C4-2B (cell line): Measurements from ENCODE around the gene DSCAML1.

ENCODE experiments used
- H3K27ac ChIP-seq: fragments of 450-650 bp; 2 replicates; pipeline ENCODE4 v1.5.1; 2017
- ZFX ChIP-seq: fragments of 450-650 bp; IDR thresholded peaks from 2 replicates; pipeline ENCODE4 v1.6.1; 2017
- TF ChIP-seq, protein P1 (sequence below): fragments of 450-650 bp; conservative IDR thresholded peaks from 2 replicates; pipeline ENCODE4 v1.5.1; 2017; ENCODE audit warnings: mild to moderate bottlenecking

The DSCAML1 gene

DNA sequence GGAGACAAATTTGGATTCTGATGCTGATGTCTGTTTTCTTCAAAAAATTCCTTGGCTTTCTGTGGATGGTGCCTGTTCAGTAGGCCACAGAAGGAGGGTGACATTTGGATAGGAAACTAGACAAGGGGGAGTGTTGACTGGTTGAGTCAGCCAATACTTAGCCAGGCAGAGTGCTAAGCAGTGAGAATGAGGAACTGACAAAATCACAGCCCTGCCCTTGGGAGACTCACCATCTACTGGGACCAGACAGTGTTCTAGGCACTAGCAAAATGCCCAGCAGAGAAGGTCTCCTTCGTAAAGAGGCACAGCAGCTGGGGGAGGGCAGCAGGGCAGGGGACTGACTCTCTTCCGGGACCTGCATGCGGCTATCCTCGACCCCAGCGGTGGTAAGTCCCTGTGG, 190.2 kb downstream of the DSCAML1 start:
- no peak overlapping the region for H3K27ac ChIP-seq
- TF ChIP-seq ZFX: no peak
- TF ChIP-seq, protein P1, sequence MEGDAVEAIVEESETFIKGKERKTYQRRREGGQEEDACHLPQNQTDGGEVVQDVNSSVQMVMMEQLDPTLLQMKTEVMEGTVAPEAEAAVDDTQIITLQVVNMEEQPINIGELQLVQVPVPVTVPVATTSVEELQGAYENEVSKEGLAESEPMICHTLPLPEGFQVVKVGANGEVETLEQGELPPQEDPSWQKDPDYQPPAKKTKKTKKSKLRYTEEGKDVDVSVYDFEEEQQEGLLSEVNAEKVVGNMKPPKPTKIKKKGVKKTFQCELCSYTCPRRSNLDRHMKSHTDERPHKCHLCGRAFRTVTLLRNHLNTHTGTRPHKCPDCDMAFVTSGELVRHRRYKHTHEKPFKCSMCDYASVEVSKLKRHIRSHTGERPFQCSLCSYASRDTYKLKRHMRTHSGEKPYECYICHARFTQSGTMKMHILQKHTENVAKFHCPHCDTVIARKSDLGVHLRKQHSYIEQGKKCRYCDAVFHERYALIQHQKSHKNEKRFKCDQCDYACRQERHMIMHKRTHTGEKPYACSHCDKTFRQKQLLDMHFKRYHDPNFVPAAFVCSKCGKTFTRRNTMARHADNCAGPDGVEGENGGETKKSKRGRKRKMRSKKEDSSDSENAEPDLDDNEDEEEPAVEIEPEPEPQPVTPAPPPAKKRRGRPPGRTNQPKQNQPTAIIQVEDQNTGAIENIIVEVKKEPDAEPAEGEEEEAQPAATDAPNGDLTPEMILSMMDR: no peak

DNA sequence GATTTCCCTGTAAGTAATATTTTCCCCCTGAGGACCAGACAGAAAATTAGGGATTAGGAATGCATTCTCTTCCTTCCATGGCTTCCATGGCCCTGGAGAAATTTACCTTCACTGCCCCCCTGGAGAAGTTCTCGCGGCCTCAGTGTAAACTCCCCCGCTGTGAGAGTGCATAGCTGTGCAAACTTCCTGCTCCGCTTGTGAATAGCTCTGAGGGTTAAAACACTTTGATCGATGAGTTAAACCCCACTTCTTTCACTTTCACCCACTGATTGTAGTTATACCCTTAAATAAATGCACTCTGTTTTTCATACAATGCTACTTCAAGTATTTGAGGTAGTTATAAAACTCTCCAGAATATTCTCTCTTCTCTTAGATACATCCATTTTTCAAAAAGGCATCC, 190.8 kb downstream of the DSCAML1 start:
- no peak overlapping the region for H3K27ac ChIP-seq
- TF ChIP-seq ZFX: no peak
- TF ChIP-seq, protein P1: no peak

DNA sequence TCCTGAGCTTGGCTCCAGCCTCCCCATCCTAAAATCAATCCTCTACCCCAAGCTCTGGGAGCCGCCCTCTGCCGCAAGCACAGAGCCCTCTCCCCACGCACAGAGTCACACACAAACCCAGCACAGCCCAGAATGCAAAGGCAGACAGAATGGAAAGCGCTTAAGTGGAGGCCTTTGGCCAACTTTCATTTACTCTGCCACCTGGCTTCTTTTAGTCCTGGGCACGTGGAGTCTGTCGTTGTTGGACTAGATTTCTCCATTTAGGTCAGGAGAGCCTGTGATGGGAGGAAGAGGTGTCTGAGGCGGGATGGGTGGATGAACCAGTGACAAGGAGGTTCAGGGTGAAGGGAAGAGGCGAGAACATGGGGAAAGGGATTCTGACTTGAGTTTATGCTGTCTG, 191.7 kb downstream of the DSCAML1 start:
- H3K27ac ChIP-seq: no peak overlapping the region
- TF ChIP-seq ZFX: no peak
- TF ChIP-seq, protein P1: no peak

DNA sequence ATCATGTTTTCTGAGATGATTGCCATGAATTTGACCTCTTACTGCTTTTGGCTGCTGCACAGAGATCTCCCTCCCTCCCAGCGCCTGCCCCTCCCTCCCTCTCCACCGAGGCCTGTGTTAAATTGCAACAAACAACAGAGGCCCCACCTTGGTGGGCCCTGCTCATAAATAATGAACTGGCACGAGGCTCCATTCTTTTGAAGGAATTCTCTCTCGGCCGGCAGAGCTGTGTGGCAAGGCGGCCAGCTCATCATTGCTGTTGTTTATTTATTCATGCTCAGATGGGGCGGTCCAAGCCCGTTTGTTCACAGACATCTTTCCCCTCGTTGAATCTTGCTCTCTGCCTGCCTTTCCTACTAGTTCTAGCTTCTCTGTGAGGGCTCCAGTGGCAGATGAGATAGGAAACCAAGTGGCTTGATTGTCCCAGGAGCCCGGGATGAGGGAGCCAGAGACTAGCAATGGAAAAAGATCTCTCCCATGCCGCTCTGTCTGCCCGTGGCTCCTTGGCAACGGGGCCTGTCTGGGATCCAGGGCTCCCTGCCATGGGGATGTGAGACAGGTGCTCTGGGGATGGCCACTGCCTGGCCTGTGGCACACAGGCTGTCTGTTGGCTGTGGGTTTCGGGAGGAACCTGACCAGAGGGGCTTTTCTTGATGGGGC, 192.6 kb downstream of the DSCAML1 start:
- no peak for TF ChIP-seq ZFX
- TF ChIP-seq, protein P1: no peak
- H3K27ac ChIP-seq: no peak overlapping the region

DNA sequence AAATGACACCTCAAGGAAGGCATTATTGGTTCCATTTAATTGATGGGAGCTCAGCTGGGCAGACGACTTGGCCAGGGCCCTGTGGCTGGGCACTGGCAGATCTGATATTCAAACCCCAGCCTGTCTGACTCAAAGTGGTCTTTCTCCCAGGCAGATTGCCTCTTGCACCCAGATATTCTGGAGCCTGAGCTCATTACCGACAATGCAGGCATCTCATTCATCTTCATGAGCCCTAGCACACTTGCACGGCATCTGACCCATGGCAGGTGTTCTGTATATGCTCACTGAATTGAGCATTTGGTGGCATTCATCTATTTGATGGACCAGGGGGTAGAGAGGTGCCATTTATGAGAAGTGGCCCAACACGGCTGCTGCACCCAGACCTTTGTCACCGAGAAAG, 193.1 kb downstream of the DSCAML1 start:
- no peak overlapping the region for H3K27ac ChIP-seq
- TF ChIP-seq, protein P1: no peak
- TF ChIP-seq ZFX: no peak

DNA sequence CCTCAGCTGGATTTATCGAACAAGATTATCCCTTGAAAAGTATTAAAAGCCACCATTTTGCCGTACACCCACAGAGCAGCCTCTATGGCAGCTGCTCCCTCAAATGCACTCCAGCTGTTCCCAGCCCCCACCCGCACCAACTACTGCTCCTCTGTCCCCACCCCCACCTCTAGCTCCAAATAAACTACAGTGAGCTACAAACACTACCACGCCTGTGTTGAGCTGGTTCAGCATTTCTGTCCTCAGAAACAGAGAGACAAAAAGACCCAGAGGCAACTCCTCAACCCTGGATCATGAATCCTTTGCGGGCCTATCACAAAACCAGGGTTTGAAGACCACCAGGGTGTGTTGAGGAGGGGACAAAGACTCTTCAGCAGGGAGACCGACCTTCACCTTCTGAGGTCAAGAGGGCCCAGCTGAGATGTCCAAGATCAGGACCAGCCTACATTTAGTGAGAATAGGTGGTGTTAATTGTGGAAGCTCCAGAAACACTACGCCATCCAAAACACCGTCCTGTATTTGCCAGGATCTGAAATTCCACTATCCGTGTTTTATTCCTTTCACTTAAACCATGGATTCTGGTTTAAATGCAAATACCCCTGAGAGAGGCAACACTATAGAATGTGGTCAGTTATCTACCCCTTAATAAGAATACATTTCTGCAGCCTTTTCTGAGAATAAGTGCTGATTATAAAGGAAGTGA, 195.9 kb downstream of the DSCAML1 start:
- H3K27ac ChIP-seq: no peak overlapping the region
- TF ChIP-seq ZFX: no peak
- TF ChIP-seq, protein P1: no peak

DNA sequence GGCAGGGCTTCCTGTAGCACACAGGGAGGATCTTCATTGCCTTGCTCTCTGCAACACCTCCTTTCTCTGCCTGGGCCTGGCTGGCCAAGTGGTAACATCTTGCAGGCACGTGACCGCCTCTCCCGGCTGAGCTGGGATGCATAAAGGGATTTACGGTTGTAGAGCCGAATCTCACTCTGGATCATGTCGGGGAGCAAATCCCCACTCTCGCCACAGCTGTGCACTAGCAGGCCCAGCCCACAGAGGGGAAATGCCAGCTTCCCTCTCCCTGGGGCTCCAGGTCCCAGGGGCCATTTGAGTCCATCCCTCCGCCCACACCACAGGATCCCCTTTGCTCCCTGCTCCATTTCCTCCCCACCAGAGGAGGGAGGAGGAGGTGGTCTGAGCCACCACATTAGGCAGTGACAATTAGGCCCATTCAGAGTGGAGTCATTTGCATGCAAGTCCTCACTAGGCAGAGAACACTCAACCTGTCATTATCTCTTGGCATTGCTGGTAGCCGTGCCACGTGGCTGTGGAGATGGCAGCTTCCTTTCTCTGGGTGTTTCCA, 196.7 kb downstream of the DSCAML1 start:
- no peak overlapping the region for H3K27ac ChIP-seq
- TF ChIP-seq, protein P1: no peak
- TF ChIP-seq ZFX: no peak
